GM18951 (cell line): ENCODE results near the gene GSTCD.
"Not testable (repeated sequence)": the region's sequence is repeated elsewhere in the genome, so short reads cannot be mapped to it uniquely, and the experiment has no call there.

Experiments used
- POLR2A ChIP-seq: IDR thresholded peaks from 4 replicates; pipeline ENCODE4 v1.6.1; 2011; ENCODE audit warnings: mild to moderate bottlenecking; ENCODE audit not compliant: insufficient read length, insufficient read depth; ENCODE audit errors: extremely low read depth
- in situ Hi-C: fragments of 300-500 bp; cut with MboI; formaldehyde crosslinking; loops from one replicate; pipeline ENCODE4 v1.12.0; 2022; ENCODE audit warnings: low sequenced_read_pairs, mixed read lengths, inconsistent platforms; ENCODE audit not compliant: unreplicated experiment

GSTCD gene

DNA sequence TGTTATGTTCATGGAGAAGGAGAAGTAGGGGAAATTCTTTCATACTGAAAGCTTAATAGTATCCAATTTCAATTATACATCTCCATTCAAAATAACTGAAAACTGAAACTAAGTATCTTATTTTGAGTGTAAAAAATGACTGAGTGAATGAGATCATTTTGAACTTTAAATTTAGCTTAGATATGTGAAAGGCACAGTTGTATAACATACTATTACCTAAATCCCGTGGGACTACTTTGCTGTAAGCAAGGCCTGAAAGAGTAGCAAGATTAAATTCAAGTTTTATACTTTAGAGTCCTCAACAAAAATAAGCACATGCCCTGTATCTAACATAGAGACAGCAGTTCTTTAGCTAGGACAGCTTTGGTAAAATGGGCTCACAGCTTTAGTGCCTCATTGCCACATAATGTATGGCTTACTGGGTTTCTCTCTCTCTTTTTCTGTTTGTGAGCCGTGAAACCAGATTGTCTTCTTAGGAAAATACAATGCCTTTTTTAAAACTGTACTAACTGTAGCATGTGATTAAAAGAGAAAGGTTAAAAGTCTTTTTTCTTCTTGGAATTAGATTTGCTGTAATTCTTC, 43.2 kb downstream of the GSTCD start:
- in situ Hi-C loops = no loop called here
- TF ChIP-seq POLR2A = no peak

GRCh38 chr4:105753361-105753760, 44.8 kb downstream of the GSTCD start:
- TF ChIP-seq POLR2A = no peak
- in situ Hi-C loops = no loop called here

GRCh38 chr4:105755375-105755774, 46.8 kb downstream of the GSTCD start:
- no peak for TF ChIP-seq POLR2A
- in situ Hi-C loops = no loop called here

DNA sequence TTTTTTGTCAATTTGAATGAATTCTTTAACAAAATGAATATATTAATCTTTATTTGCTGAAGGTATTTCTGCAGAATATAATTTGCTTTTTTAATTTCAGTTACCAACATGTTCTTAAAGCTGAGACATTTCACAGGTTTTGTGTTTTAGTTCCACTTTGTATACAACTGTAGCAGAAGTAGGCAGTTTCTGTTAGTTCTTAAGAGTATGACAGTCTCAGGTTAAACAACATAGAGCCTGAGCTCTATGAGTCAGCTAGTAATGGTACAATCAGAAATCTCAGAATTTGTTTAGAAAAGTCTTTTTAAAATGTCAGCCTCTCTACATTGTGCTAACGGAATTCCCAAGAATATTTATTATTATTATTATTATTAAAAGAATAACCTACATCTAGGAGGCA, 50.4 kb downstream of the GSTCD start:
- no peak for TF ChIP-seq POLR2A
- in situ Hi-C loops = no loop called here

DNA sequence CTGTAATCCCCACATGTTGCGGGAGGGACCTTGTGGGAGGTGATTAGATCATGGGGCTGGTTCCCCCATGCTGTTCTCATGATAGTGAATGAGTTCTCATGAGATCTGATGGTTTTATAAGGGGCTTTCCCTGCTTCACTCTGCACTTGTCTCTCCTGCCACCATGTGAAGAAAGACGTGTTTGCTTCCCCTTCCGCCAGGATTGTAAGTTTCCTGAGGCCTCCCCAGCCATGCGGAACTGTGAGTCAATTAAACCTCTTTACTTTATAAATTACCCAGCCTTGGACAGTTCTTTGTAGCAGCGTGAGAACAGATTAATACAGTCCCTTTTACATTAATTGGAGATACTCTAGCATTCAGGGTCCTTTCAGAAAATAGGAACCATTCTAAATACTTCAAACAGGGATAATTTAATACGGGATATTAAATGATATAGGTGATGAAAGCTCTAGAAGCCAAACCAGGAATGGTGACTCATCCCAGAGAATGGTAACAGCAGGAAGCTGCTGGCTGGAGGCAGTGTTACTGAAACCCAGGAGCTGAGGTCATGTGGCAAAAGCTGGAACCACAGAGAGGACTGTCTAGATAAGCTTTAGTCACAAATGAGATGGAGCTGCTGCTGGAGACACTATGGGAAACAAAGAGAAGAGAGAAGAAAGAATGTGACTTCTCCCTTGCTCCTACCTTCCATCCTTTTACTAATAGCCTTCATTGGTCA, 57.3 kb downstream of the GSTCD start:
- no peak for TF ChIP-seq POLR2A
- in situ Hi-C loops = no loop called here

GRCh38 chr4:105767579-105767978, 59.0 kb downstream of the GSTCD start:
- in situ Hi-C loops = no loop called here
- TF ChIP-seq POLR2A = no peak

DNA sequence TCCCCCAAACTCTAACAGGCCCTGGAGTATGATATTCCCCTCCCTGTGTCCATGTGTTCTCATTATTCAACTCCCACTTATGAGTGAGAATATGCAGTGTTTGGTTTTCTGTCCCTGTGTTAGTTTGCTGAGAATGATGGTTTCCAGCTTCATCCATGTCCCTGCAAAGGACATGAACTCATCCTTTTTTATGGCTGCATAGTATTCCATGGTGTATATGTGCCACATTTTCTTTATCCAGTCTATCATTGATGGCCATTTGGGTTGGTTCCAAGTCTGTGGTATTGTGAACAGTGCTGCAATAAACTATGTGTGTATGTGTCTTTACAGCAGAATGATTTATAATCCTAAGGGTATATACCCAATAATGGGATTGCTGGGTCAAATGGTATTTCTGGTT, 61.9 kb downstream of the GSTCD start:
- in situ Hi-C loops = not testable (repeated sequence)

- in situ Hi-C loops = not testable (repeated sequence)
These were observed 63.5 kb downstream of the GSTCD start for GRCh38 chr4:105772065-105772464.

GRCh38 chr4:105775760-105776415, 67.3 kb downstream of the GSTCD start:
- in situ Hi-C loops = not testable (repeated sequence)

DNA sequence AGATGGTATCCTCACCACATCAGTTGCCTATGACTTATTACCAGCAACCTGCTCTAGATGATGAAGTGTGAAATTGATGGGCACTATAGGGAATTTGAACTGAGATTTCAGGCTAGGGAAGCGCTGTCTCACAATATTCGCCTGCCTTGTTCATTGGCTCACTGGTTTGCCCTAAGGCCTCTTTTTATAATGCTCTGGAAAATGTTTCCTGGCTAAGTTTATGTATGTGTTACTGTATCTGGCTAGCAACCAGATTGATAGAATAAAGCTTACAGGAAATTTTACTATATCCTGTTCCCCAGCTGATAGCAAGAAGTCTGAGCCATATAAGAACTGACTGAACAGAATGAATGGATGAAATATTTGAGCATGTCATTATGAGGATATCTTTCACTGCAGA, 71.6 kb downstream of the GSTCD start:
- no peak for TF ChIP-seq POLR2A
- in situ Hi-C loops = no loop called here

GRCh38 chr4:105784761-105785160, 76.2 kb downstream of the GSTCD start:
- in situ Hi-C loops = no loop called here
- no peak for TF ChIP-seq POLR2A

GRCh38 chr4:105785792-105786191, 77.2 kb downstream of the GSTCD start:
- no peak for TF ChIP-seq POLR2A
- in situ Hi-C loops = no loop called here

DNA sequence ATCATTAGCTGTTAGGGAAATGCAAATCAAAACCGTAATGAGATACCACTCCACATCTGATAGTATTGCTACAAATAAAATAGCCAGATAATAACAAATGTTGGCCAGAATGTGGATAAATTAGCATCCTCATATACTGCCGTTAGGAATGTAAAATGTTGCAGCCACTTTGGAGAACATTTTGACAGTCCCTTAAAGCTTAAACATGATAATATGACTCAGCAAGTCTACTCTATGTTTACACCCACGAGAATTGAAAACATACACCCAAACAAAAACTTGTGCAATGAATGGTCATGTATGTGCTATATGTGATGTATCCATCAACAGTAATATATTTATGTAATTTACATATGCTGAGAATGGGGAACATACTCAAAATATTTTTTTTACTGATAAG, 78.2 kb downstream of the GSTCD start:
- in situ Hi-C loops = no loop called here

DNA sequence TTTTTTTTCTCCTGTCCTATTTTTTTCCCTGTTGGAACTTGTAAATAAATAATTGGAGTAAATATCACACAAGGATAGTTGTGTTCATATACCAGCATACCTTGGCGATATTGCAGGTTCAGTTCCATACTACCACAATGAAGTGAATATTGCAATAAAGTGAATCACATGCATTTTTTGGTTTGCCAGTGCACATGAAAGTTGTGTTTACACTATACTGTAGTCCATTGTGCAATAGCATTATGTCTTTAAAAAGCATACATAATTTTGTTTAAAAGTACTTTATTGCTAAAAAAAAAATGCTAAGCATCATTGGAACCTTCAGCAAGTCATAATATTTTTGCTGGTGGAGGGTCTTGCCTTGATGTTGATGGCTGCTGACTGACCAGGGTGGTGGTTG, 88.6 kb downstream of the GSTCD start:
- in situ Hi-C loops = no loop called here
- no peak for TF ChIP-seq POLR2A

More for the DNA sequence above, 78.2 kb downstream of the GSTCD start:
- no peak for TF ChIP-seq POLR2A
